Panc1 (cell line): ENCODE results near the gene SLC46A2. TPM values are rescaled to one million over a fixed set of nuclear protein-coding genes. Genes with fewer than 3 reads are reported as not detected.

Experiments
- ATAC-seq: fragments of 200-7000 bp; cut with Tn5 transposase; 2 replicates; pipeline ENCODE4 v1.9.1; 2020; ENCODE audit warnings: mild to moderate bottlenecking, moderate library complexity
- BruUV-seq: library from RNA; stranded (reverse); fragments of 400-500 nt; replicated peaks from 2 replicates; lab custom pipeline; 2021; lab: Mats Ljungman, UMichigan
- CTCF ChIA-PET: fragments of 300-600 bp; sonication (Branson Sonifier 250); formaldehyde crosslinking; loops from one replicate; lab custom pipeline; 2022; ENCODE audit warnings: antibody characterized with exemption; lab: Charles Lee
- POLR2A ChIA-PET: fragments of 300-600 bp; sonication (Branson Sonifier 250); formaldehyde crosslinking; loops from one replicate; lab custom pipeline; 2022; ENCODE audit warnings: antibody characterized with exemption; lab: Charles Lee
- DNase-seq: peaks from one replicate; pipeline ENCODE4 v3.0.0-alpha.2; 2010; ENCODE audit warnings: low read depth, low spot score
- H3K27ac ChIP-seq: 2 replicates; pipeline ENCODE4 v1.5.1; 2011; ENCODE audit warnings: mild to moderate bottlenecking, low read length, inconsistent platforms
- H3K27me3 ChIP-seq: fragments of 200-500 bp; sonication (Bioruptor generic); 2 replicates; pipeline ENCODE4 v1.6.0; 2014; ENCODE audit warnings: low read length, inconsistent platforms; ENCODE audit not compliant: control insufficient read depth, insufficient read depth
- H3K36me3 ChIP-seq: fragments of 200-500 bp; sonication (Bioruptor generic); 2 replicates; pipeline ENCODE4 v1.5.1; 2014; ENCODE audit warnings: inconsistent platforms, mild to moderate bottlenecking, low read length, moderate library complexity; ENCODE audit not compliant: control insufficient read depth, insufficient read depth
- H3K4me1 ChIP-seq: 2 replicates; pipeline ENCODE4 v1.5.1; 2011; ENCODE audit warnings: inconsistent platforms, mild to moderate bottlenecking, low read length, moderate library complexity; ENCODE audit not compliant: control insufficient read depth, insufficient read depth
- H3K4me3 ChIP-seq, 2 experiments: 2 replicates each; pipeline ENCODE4 v1.5.1; 2011 to 2012; ENCODE audit warnings: low read depth in 2 of 2, low read length in 2 of 2, mild to moderate bottlenecking in 2 of 2, inconsistent platforms in 1 of 2, moderate library complexity in 1 of 2
- H3K9me3 ChIP-seq: fragments of 200-500 bp; sonication (Bioruptor generic); 2 replicates; pipeline ENCODE4 v1.5.1; 2014; ENCODE audit warnings: low read depth, mild to moderate bottlenecking, inconsistent platforms, low read length, moderate library complexity; ENCODE audit not compliant: control insufficient read depth, insufficient read depth
- POLR2AphosphoS5 ChIP-seq: IDR thresholded peaks from 2 replicates; pipeline ENCODE4 v1.6.1; 2012; ENCODE audit warnings: mild to moderate bottlenecking, low read depth, low read length, moderate library complexity
- SIN3A ChIP-seq: IDR thresholded peaks from 2 replicates; pipeline ENCODE4 v1.6.1; 2012; ENCODE audit warnings: low read depth, mild to moderate bottlenecking, low read length, moderate library complexity, borderline replicate concordance; ENCODE audit not compliant: insufficient read depth
- TCF7L2 ChIP-seq: IDR thresholded peaks from 2 replicates; pipeline ENCODE4 v1.6.1; 2011; ENCODE audit warnings: mild to moderate bottlenecking, low read depth, low read length, inconsistent platforms
- in situ Hi-C: cut with HindIII; loops from 2 replicates; pipeline ENCODE4 v1.10.0; 2016; ENCODE audit warnings: low sequenced_read_pairs, low pct_unique_long_range_greater_than_20kb
- intact Hi-C: fragments of 100-400 bp; cut with micrococcal nuclease; formaldehyde crosslinking; loops from one replicate; pipeline ENCODE4 v1.10.0; 2022; ENCODE audit not compliant: unreplicated experiment
- total RNA-seq: library from RNA; stranded (reverse); gene quantifications from one replicate; pipeline ENCODE4 v1.2.1, GENCODE V29; 2021; ENCODE audit not compliant: unreplicated experiment
- TF ChIP-seq, protein P1 (sequence below): fragments of 450-650 bp; IDR thresholded peaks from 2 replicates; pipeline ENCODE4 v1.5.1; 2017; ENCODE audit warnings: mild to moderate bottlenecking
- TF ChIP-seq, protein P2 (sequence below), 2 experiments: IDR thresholded peaks; 2 replicates each; pipeline ENCODE4 v1.6.1; 2011 to 2012; ENCODE audit warnings: low read depth in 2 of 2, control low read depth in 1 of 2, low read length in 1 of 2, mild to moderate bottlenecking in 1 of 2, moderate library complexity in 1 of 2; ENCODE audit not compliant: insufficient read depth in 1 of 2

SLC46A2 gene
- total RNA-seq, 1 experiment from 2014 or later: not detected

DNA sequence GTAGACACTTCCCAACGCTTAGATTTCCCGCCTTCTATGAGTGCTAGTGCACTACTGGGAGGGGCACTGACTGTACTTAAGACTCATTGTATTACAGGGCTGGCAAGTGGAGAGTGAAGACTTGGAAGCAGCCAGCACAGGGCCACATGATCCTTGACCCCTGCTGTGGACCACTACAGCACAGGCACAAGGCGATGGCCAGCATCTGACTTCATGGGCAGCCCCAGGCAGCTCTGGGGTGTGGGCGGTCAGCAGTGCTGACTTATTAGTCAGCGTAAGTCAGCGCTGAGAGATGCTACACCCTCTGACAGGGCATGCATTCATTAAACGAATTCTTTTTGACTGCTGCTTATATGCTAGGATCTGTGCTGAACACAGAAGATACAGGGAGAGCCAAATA lies 9.3 kb downstream of the SLC46A2 start:
- Histone ChIP-seq H3K27me3 (no peaks in the 10 kb centered on the region), H3K4me1 (no peaks in the 10 kb centered on the region), H3K4me3 (no peak overlapping the region), H3K9me3 (no peaks in the 10 kb centered on the region), H3K27ac (no peak overlapping the region), H3K36me3 (no peaks in the 10 kb centered on the region)
- intact Hi-C loops: no loop called here
- ChIA-PET CTCF (no interaction called here), POLR2A (no interaction called here)
- no TSS peak for BruUV-seq
- TF ChIP-seq POLR2AphosphoS5: no peak
- TF ChIP-seq, protein P1, sequence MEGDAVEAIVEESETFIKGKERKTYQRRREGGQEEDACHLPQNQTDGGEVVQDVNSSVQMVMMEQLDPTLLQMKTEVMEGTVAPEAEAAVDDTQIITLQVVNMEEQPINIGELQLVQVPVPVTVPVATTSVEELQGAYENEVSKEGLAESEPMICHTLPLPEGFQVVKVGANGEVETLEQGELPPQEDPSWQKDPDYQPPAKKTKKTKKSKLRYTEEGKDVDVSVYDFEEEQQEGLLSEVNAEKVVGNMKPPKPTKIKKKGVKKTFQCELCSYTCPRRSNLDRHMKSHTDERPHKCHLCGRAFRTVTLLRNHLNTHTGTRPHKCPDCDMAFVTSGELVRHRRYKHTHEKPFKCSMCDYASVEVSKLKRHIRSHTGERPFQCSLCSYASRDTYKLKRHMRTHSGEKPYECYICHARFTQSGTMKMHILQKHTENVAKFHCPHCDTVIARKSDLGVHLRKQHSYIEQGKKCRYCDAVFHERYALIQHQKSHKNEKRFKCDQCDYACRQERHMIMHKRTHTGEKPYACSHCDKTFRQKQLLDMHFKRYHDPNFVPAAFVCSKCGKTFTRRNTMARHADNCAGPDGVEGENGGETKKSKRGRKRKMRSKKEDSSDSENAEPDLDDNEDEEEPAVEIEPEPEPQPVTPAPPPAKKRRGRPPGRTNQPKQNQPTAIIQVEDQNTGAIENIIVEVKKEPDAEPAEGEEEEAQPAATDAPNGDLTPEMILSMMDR: no peak
- TF ChIP-seq, protein P2, sequence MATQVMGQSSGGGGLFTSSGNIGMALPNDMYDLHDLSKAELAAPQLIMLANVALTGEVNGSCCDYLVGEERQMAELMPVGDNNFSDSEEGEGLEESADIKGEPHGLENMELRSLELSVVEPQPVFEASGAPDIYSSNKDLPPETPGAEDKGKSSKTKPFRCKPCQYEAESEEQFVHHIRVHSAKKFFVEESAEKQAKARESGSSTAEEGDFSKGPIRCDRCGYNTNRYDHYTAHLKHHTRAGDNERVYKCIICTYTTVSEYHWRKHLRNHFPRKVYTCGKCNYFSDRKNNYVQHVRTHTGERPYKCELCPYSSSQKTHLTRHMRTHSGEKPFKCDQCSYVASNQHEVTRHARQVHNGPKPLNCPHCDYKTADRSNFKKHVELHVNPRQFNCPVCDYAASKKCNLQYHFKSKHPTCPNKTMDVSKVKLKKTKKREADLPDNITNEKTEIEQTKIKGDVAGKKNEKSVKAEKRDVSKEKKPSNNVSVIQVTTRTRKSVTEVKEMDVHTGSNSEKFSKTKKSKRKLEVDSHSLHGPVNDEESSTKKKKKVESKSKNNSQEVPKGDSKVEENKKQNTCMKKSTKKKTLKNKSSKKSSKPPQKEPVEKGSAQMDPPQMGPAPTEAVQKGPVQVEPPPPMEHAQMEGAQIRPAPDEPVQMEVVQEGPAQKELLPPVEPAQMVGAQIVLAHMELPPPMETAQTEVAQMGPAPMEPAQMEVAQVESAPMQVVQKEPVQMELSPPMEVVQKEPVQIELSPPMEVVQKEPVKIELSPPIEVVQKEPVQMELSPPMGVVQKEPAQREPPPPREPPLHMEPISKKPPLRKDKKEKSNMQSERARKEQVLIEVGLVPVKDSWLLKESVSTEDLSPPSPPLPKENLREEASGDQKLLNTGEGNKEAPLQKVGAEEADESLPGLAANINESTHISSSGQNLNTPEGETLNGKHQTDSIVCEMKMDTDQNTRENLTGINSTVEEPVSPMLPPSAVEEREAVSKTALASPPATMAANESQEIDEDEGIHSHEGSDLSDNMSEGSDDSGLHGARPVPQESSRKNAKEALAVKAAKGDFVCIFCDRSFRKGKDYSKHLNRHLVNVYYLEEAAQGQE (IDR thresholded peaks at IDR 0.05; ENCODE audit: insufficient read depth in 1 of 2, low read depth in 2 of 2, low read length in 1 of 2): no peak
- no peak for DNase-seq
- in situ Hi-C loops: no loop called here
- no peak for ATAC-seq

DNA sequence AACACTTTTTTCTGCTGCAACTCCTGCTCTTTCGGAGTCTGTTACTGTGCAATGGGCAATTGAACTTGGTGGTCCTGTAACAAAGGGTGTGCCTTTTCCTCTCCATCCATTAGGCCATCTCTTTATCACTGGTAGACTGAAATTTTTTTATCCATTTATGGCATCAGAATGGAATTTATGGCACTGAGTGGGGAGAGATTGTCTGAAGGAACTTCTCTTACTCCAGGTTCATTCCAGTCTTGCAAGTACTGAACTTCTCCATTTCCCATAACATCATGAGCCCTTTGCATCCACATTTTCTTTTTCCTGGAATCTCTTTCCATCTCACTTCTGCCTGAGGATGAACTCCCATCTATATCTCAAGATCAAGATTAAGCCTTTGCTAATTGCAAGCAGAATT lies 10.0 kb downstream of the SLC46A2 start:
- in situ Hi-C loops: no loop called here
- ChIA-PET CTCF (no interaction called here), POLR2A (no interaction called here)

More for the DNA sequence above, 10.0 kb downstream of the SLC46A2 start:
- H3K4me3 ChIP-seq: no peak overlapping the region
- no peak overlapping the region for H3K27ac ChIP-seq
- no TSS peak for BruUV-seq
- TF ChIP-seq, protein P1: no peak
- TF ChIP-seq, protein P2 (IDR thresholded peaks at IDR 0.05; ENCODE audit: insufficient read depth in 1 of 2, low read depth in 2 of 2, low read length in 1 of 2): no peak
- TF ChIP-seq TCF7L2 (no peak), SIN3A (no peak), POLR2AphosphoS5 (no peak)
- intact Hi-C loops: no loop called here
- H3K4me1 ChIP-seq: no peaks in the 10 kb centered on the region
- DNase-seq (no peak), ATAC-seq (no peak)
- H3K36me3 ChIP-seq: no peaks in the 10 kb centered on the region
- no peaks in the 10 kb centered on the region for H3K27me3 ChIP-seq
- no peaks in the 10 kb centered on the region for H3K9me3 ChIP-seq
